Measurements from ENCODE around the gene EWSR1.

Gene EWSR1

GRCh38 chr22:29251265-29251664, 16.8 kb upstream of the EWSR1 start:
- no peak for DNase-seq (ENCODE audit: low read depth)

- no peak for DNase-seq (ENCODE audit: low read depth)
These were observed 15.8 kb upstream of the EWSR1 start for GRCh38 chr22:29251981-29252911.

GRCh38 chr22:29253561-29254285, 14.3 kb upstream of the EWSR1 start:
- no peak for DNase-seq (ENCODE audit: low read depth)

- no peak for DNase-seq (ENCODE audit: low read depth)
These were observed 13.8 kb upstream of the EWSR1 start for GRCh38 chr22:29254286-29254660.

GRCh38 chr22:29255064-29255621, 12.9 kb upstream of the EWSR1 start:
- no peak for DNase-seq (ENCODE audit: low read depth)

- DNase-seq (ENCODE audit: low read depth): no peak
These were observed 11.3 kb upstream of the EWSR1 start for GRCh38 chr22:29256606-29257325.

GRCh38 chr22:29257751-29258181, 10.3 kb upstream of the EWSR1 start:
- no peak for DNase-seq (ENCODE audit: low read depth)

GRCh38 chr22:29258407-29259252, 9.4 kb upstream of the EWSR1 start:
- DNase-seq (ENCODE audit: low read depth): no peak

- DNase-seq (ENCODE audit: low read depth): no peak
These were observed 8.7 kb upstream of the EWSR1 start for GRCh38 chr22:29259253-29259899.

- no peak for DNase-seq (ENCODE audit: low read depth)
These were observed 8.0 kb upstream of the EWSR1 start for GRCh38 chr22:29260031-29260560.

GRCh38 chr22:29260601-29261315, 7.3 kb upstream of the EWSR1 start:
- DNase-seq (ENCODE audit: low read depth): no peak

GRCh38 chr22:29263791-29264276, 4.2 kb upstream of the EWSR1 start:
- DNase-seq (ENCODE audit: low read depth): no peak

- DNase-seq (ENCODE audit: low read depth): no peak
These were observed 2.8 kb upstream of the EWSR1 start for GRCh38 chr22:29265305-29265704.

- no peak for DNase-seq (ENCODE audit: low read depth)
These were observed 2.1 kb upstream of the EWSR1 start for GRCh38 chr22:29265929-29266328.

- DNase-seq (ENCODE audit: low read depth): no peak
These were observed 1.3 kb upstream of the EWSR1 start for GRCh38 chr22:29266564-29267461.

GRCh38 chr22:29267462-29267857, 608 bp upstream of the EWSR1 start:
- DNase-seq (ENCODE audit: low read depth): no peak

GRCh38 chr22:29268511-29269229, 602 bp downstream of the EWSR1 start:
- peak; percentile 34 for DNase-seq (ENCODE audit: low read depth)

GRCh38 chr22:29269230-29269604, 1.1 kb downstream of the EWSR1 start:
- DNase-seq (ENCODE audit: low read depth): no peak

All from GM04504 (cell line).